Right ventricle myocardium superior (tissue), 1 donor: Measurements from ENCODE around the gene NUP98. TPM values are rescaled to one million over a fixed set of nuclear protein-coding genes. Genes with fewer than 3 reads are reported as not detected.
"Not testable (repeated sequence)": the region's sequence is repeated elsewhere in the genome, so short reads cannot be mapped to it uniquely, and the experiment has no call there.

ENCODE experiments used
- ATAC-seq: fragments of 200-7000 bp; cut with Tn5 transposase; one replicate; pipeline ENCODE4 v1.9.1; 2020; ENCODE audit warnings: mild to moderate bottlenecking; ENCODE audit not compliant: poor library complexity
- DNase-seq: peaks from one replicate; pipeline ENCODE4 v3.0.0-alpha.2; 2020
- intact Hi-C: fragments of 100-400 bp; cut with DNase I; formaldehyde crosslinking; loops from one replicate; pipeline ENCODE4 v1.11.2; 2022
- total RNA-seq: library from RNA; stranded (reverse); fragmentation: NEBNext Ultra II Directional; extraction: Animal tissue kit (Norgen Biotek cat#: 25700); gene quantifications from one replicate; pipeline ENCODE4 v1.2.1, GENCODE V29; 2021
- donor health status: DM: no; HTN: yes; CAD: no; lungs with severe emphysema.

Gene NUP98
- total RNA-seq, 1 donor from 2014 or later: 43.2 TPM

- DNase-seq: peak; percentile 84
- intact Hi-C loops: no loop called here
- ATAC-seq: peak; percentile 84
These were observed 10.8 kb upstream of the NUP98 start, which contains the start of gene PGAP2 for GRCh38 chr11:3807909-3808860. TSS of gene PGAP2 (plus strand) at chr11:3808560. CDS start at chr11:3811260, 2,700 bp downstream.

- no peak for DNase-seq
- intact Hi-C loops: no loop called here
- ATAC-seq: no peak
These were observed 6.6 kb upstream of the NUP98 start for GRCh38 chr11:3803726-3804495.

GRCh38 chr11:3802011-3802790 is 4.8 kb upstream of the NUP98 start:
- intact Hi-C loops: no loop called here
- ATAC-seq (no peak), DNase-seq (no peak)

GRCh38 chr11:3799873-3800272 is 2.5 kb upstream of the NUP98 start:
- DNase-seq: no peak
- ATAC-seq: no peak
- intact Hi-C loops: no loop called here

- no peak for ATAC-seq
- no peak for DNase-seq
- intact Hi-C loops: no loop called here
These were observed 1.8 kb upstream of the NUP98 start for GRCh38 chr11:3799143-3799542.

GRCh38 chr11:3796801-3797328 is 489 bp downstream of the NUP98 start:
- intact Hi-C loops: no loop called here
- no peak for DNase-seq
- peak; percentile 52 for ATAC-seq

GRCh38 chr11:3796346-3796745 is 1.0 kb downstream of the NUP98 start:
- intact Hi-C loops: no loop called here
- DNase-seq: no peak

GRCh38 chr11:3796002-3796311 is 1.4 kb downstream of the NUP98 start:
- intact Hi-C loops: no loop called here
- DNase-seq (no peak), ATAC-seq (no peak)

More at GRCh38 chr11:3796346-3796745, 1.0 kb downstream of the NUP98 start:
- no peak for ATAC-seq

- intact Hi-C loops: no loop called here
- DNase-seq: no peak
- ATAC-seq: no peak
These were observed 2.0 kb downstream of the NUP98 start for GRCh38 chr11:3795131-3796001.

- ATAC-seq, intact Hi-C loops, DNase-seq: not testable (repeated sequence)
These were observed 3.0 kb downstream of the NUP98 start for GRCh38 chr11:3794387-3794786.

- ATAC-seq: no peak
- intact Hi-C loops: no loop called here
- no peak for DNase-seq
These were observed 10.4 kb downstream of the NUP98 start for GRCh38 chr11:3786781-3787428.

- intact Hi-C loops: no loop called here
- no peak for DNase-seq
These were observed 13.7 kb downstream of the NUP98 start for GRCh38 chr11:3783611-3784010.

GRCh38 chr11:3782963-3783362 is 14.4 kb downstream of the NUP98 start:
- intact Hi-C loops: no loop called here
- no peak for ATAC-seq

More at GRCh38 chr11:3783611-3784010, 13.7 kb downstream of the NUP98 start:
- no peak for ATAC-seq

GRCh38 chr11:3781423-3781822 is 15.9 kb downstream of the NUP98 start:
- no peak for ATAC-seq
- intact Hi-C loops: no loop called here

More at GRCh38 chr11:3782963-3783362, 14.4 kb downstream of the NUP98 start:
- no peak for DNase-seq

GRCh38 chr11:3775736-3776406 is 21.5 kb downstream of the NUP98 start:
- ATAC-seq: peak; percentile 53
- no peak for DNase-seq
- intact Hi-C loops: no loop called here

More at GRCh38 chr11:3781423-3781822, 15.9 kb downstream of the NUP98 start:
- no peak for DNase-seq

GRCh38 chr11:3773180-3773579 is 24.2 kb downstream of the NUP98 start:
- ATAC-seq (no peak), DNase-seq (no peak)
- intact Hi-C loops: no loop called here

- DNase-seq: no peak
- no peak for ATAC-seq
- intact Hi-C loops: no loop called here
These were observed 29.8 kb downstream of the NUP98 start for GRCh38 chr11:3767536-3767935.
